GM19452 (cell line): ENCODE measurements around the gene OTUD3.
"Not testable (repeated sequence)": the region's sequence is repeated elsewhere in the genome, so short reads cannot be mapped to it uniquely, and the experiment has no call there.

Experiments
- ATAC-seq: cut with Tn5 transposase; IDR thresholded peaks from one replicate; pipeline ENCODE4 v1.9.1; 2021; ENCODE audit not compliant: unreplicated experiment

Gene OTUD3

DNA sequence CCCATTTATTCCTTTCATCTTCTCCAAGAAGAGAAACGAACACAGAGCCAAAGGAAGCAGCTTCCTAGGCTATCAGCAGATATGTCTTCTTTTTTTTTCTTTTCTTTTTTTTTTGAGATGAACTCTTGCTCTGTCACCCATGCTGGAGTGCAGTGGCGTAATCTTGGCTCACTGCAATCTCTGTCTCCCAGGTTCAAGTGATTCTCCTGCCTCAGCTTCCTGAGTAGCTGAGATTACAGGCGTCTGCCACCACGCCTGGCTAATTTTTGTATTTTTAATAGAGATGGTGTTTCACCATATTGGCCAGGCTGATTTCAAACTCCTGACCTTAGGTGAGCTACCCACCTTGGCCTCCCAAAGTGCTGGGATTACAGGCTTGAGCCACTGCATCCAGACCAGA is 13.6 kb upstream of the OTUD3 start:
- ATAC-seq, result not testable (repeated sequence)

DNA sequence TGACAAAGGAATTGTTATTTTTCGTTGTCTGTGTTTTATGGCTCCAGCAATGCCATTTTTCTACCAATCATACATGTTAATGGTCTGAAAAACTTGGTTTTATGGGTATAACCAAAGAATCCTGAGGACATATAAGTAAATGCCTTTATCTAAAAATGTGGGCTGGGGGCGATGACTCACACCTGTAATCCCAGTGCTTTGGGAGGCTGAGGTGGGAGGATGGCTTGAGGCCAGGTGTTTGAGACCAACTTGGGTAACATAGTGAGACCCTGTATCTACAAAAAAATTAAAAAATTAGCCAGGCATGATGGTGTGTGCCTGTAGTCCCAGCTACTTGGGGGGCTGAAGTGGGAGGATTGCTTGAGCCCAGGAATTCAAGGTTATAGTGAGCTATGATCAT is 12.7 kb upstream of the OTUD3 start:
- ATAC-seq, result not testable (repeated sequence)

DNA sequence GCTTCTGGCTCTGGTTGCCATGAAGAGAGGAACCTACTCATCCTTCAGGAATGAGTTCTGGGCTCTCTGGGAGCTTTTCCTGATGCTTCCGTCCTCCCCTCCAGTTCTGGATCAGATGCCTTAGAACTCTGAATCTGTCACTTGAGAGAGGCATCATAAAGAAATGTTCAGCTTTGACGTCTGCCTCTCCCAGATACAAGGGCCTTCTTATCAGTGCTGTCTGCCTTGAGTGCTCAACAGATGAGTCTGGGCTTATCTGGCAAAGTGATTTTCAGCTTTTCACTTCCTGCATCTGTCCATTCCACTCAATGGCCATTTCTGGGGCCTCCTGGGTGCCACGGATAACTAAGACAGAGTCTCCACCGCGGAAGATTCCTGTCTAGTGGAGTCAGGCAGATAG is 12.3 kb upstream of the OTUD3 start:
- ATAC-seq, result no peak

DNA sequence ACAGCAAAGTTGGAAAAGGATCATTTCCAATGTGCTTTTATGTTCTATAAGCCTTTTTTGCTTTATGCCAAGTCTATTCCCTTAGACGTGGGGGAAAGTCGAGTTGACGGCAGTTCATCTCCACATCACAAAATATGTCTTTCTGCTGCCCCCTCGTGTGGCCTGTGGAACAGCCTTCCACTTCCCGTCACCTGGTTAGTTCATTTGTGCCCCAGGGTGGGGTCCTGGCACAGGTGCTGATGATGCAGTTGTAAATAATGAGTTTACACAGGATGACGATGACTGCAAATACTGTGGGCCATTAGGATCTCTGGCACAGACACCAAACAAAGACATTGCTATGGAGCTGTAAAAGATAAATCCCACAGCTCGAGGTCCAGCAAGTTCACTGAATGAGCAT is 10.0 kb upstream of the OTUD3 start:
- ATAC-seq, result no peak

DNA sequence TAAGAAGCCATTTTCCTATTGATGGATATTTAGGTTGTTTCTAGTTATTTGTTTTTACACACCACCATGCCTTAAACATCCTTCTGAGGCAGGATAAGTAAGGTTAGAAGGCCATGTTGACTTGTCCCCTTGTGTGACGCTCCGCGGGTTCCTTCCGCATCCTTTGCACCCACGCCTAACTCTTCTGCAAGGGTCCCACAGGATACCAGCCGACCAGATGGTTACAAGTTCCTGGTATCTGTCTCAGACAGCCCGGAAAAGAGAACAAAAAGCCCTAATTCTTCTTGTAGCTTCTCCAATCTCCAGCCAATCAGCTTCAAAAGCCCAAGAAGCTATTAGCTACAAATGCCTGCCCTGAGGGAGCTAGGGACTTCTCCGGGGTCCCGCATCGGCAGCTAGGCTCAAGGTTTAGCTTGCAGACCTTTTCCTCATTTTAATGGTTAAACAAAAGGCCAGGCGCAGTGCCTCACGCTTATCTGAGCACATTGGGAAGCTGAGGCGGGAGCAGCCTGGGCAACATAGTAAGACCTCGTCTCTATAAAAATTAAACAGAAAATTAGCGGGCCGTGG is 4.9 kb upstream of the OTUD3 start:
- ATAC-seq, result no peak

DNA sequence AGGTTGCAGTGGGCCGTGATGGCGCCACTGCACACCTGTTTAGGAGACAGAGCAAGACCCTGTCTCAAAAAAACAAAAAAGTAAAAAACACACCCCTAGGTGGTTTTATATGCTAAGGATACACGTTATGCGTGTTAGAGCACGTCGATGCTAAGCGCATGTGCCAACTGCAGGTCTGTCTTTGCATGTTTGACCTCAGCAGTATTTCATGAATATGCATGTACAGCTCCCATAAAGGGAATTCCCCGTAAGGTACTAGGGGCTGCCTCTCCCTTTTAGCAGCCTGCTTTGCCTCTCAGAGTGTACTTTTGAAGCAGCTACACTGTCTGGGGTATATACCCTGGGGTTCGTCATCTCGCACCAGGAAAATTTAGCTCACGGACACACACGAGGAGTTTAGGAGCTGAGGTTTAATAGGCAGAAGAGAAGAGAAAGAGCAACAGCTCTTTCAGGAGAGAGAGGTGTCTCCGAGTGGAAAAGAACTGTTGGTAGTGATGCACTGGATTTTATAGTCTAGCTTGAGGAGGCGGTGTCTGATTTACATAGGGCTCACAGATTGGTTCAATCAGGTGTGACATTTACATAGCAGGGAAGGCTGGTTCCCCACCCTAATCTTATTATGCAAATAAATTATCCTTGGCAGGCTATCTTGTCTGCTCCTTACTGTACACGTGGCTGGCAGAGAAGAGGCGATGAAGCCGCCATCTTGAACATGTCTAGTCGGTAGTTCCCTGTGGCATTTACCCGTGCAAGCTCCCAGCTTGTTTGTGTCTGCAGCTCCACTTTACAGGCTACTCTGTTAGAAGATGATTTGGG is 4.2 kb upstream of the OTUD3 start:
- ATAC-seq, result no peak

DNA sequence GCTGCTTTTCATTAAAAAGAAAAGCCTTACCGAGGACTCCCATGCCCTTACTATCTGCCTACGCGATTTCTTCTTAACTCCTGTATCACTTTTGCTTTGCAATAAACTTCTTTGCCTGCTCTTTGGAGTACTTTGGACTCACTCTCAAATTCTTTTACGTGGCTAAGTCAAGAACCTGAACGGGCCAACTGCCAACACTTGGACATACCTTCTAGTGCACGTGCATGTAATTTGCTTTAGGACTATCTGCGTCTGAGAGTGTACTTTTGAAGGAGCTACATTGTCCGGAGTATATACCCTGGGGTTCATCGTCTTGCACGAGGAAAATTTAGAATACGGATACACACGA is 3.6 kb upstream of the OTUD3 start:
- ATAC-seq, result no peak

DNA sequence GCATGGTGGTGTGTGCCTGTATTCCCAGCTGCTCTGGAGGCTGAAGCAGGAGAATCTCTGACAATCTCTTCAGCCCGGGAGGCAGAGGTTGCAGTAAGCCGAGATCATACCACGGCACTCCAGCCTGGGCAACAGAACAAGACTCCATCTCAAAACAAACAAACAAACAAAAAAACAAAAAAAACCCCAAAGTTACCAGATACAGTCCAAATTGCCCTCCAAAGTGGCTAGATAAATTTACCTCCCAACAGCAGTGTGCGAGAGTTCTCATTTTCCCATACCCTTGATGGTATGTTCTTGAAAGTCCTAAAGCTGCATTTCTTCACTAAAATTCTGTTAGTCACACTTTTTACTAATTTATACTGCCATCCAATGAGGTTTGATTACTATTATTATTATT is 3.0 kb upstream of the OTUD3 start:
- ATAC-seq, result no peak

DNA sequence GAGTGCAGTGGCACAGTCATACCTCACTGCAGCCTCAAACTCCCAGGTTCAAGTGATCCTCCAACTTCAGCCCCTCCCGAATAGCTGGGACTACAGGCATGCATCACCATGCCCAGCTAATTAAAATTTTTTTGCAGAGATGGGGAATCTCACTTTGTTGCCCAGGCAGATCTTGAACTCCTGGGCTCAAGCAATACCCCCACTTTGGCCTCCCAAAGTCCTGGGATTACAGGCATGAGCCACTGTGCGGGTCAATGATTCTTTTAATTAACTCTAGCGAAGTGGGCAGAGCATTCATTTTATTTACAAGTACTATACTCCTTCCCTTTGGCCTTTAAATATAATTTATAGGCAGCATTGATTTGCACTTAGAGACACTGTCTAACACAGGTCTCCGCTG is 2.5 kb upstream of the OTUD3 start:
- ATAC-seq, result no peak

DNA sequence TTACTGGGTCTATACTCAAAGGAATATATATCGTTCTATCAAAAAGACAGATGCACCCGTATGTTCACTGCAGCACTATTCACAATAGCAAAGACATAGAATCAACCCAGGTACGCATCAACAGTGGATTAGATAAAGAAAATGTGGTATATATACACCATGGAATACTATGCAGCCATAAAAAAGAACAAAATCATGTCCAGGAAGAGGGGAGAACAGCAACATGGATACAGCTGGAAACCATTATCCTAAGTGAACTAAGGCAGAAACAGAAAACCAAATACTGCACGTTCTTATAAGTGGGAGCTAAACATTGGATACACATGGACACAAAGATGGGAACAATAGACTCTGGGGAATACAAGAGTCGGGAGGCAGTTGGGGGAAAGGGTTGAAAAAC is 1.4 kb upstream of the OTUD3 start:
- not testable (repeated sequence) for ATAC-seq

DNA sequence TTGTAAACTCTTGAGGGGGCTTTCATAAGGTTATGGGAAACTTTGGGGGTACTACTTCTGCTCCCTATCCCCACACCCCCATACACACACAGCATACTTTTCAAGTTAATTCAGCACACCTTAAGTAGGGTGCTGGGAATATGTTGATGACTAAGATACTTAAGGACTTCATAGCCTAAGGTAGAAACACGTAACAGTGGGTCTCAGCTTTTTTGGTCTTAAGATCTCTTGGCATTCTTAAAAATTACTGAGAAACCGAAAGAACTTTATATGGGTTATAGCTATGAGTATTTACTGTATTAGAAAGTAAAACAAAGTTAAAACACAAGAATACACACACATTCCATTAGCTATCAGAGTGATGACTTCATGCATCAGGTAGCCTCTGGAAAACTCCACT is 2.1 kb downstream of the OTUD3 start:
- no peak for ATAC-seq

DNA sequence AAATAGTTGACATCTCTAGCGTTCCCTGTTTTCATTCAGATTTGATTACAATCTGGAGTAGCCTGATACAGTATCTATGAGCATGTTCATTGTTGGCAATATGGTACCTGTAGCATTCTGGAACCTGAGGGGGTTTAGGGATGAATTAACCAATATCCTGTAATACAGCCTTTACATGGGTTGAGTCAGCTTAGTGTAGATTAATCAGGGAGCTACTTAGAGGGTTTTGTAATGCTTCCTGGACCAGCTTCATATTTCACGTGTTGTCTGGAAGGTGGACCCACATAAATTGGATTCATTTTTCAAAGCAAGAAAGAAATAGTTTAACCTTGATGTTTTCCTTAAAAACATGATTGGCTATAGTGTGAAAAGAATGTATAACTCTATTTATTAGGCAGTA is 3.6 kb downstream of the OTUD3 start:
- ATAC-seq, result no peak

DNA sequence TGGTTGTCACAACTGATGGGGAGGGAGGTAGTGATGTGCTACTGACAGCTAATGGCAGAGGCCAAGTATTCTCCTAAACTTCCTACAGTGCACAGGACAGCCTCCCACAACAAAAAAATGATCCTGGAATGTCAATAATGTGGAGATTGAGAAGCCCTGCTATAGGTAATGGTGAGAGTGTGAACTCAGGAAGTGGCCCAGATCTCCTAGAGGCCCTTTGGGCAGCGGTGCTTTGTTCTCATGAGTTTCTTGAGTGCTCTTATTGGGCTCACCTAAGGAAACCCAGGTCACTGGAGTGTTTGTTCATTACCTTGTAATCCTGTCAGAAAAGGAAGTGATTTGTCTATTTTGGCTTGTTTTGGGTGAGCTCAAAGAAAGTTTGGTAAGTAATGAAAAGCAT is 5.9 kb downstream of the OTUD3 start:
- no peak for ATAC-seq

DNA sequence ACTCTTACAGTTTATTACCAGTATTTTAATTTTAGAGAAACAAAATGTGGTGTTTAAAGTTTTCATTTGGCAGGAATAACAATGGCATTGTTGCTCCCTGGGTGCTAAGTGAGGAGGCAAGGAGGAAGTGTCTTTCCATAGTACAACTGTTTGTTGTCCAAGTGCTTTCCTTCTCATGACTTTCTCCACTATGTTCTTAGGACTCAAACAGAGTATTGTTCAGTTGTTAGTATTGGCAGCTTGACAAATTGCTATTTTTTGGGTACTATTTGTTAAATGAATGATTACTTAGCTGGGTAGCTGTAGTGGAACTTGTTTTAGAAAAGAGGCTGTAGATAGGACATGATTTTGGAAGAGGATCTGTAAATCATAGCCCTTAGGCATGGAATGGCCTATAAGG is 7.5 kb downstream of the OTUD3 start:
- ATAC-seq, result no peak

DNA sequence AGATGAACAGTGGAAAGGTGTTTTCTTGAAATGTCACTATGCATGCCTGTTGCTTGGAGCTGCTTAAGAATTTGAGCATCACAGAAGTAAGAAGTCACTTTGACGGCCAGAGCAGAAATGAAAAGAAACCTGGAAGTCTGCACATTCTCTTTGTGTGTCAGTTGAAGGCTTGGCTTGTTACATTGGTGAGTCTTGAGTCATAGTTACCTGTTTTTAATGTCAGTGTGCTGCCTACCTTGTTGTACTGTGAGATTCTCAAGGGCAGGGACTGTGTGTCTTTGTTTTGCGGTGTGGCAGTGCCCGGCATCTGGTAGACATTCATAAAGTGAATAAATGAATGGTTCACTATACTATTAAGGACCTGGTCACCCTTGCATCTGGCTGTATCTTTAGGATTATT is 9.9 kb downstream of the OTUD3 start:
- no peak for ATAC-seq

DNA sequence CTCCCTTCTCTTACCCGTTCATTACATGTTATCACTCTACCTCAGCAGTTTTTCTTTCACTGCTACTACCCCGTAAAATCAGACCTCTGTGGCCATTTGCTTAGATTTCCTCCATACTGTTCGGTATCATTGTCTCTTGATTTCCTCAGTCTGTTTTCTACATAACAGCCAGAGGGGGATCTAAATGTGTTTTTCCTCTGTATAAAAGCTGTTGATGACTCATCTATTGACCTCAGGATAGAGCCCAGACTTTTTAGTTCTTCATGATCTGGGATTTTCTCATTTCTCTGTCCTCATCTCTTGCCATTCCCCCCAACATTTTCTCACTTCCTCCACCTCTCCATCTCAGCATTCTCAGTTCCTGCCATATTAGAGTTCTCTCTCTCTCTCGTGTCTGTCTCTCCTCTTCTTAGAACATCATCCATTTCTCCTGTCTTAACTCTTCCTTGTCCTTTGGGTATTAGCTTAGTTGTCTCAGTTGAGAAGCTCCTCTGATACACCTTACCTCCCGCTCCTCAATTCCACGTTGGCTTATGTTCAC is 10.5 kb downstream of the OTUD3 start:
- no peak for ATAC-seq

DNA sequence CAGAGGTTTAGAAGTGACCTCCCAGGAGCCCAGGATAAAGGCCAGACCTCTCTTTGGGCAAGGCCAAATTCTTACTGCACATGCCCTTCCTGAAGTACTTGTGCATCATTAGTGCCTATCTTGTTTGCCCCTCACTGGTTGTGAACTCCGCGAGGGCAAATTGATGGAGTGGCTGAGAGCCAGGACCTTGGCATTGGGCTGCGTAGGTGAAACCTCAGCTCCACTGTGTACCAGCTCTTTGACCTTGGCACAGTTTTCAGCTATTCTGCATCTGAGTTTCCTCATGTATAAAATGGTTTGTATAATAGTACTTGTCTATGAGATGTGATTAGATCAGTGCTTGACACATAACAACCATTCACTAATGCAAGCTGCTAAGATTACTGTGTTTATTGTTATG is 11.5 kb downstream of the OTUD3 start:
- ATAC-seq, result no peak

DNA sequence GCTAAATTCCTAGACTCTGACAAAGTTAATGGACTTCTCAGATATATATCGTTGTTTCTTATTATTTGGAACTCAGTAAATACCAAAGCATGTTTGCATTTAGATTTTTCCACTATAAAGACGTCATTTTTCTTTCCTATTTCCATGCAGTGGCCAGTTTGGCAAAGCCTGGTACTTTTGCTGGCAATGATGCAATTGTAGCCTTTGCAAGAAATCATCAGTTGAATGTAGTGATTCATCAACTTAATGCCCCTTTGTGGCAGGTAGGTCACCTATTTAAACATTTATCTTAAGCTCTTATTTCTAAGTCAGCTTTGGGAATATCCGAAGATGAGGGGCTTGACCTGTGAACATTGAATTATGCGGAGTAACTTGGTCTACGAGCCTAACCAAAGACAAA is 12.0 kb downstream of the OTUD3 start:
- ATAC-seq, result no peak

DNA sequence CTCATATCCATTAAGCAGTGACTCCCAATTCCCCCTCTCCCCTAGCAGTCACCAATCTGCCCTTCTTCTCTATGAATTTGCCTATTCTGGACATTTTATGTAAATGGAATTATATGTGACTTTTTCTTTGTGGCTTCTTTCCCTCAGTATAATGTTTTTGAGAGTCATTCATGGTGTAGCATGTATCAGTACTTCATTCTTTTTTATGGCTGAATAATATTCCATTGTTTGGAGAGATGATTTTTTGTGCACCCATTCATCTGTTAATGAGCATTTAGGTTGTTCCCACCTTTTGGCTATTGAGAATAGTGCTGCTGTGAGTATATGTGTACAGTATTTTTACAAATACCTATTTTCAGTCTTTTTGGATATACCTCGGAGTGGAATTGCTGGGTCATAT is 19.5 kb downstream of the OTUD3 start:
- no peak for ATAC-seq

DNA sequence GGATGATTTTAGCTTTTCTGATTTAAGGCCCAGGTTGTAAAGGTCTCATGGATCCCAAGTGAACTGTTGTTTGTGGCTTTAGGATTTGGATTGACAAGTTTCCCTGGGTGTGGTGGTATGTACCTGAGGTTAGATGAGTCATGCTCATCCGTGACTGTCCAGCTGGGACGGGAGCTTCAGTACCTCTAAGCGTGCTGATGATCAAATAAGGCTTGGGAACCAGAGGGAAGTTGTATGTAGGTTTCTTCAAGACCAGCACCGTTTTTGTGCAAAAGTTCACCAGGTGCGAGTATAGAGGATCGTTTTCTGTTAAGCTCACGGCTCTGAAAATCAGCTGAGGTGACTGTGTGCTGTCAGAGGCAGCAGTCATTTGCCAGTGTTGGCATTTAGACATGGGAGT is 21.4 kb downstream of the OTUD3 start:
- ATAC-seq, result no peak

DNA sequence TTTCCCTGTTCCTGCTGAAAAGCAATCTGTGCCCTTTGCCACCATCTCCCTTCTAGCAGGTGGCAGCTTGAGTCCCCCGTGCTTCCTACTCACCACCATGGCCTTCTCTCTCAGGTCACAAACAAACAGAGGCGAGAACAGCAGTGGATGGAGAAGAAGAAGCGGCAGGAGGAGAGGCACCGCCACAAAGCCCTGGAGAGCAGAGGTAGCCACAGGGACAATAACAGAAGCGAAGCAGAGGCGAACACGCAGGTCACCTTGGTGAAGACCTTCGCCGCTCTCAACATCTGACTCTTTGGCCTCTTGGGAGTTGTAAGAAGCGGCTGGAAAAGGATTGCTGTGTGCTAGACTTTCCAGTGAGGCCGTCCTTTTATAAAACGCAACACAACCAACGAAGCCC is 25.3 kb downstream of the OTUD3 start:
- no peak for ATAC-seq

DNA sequence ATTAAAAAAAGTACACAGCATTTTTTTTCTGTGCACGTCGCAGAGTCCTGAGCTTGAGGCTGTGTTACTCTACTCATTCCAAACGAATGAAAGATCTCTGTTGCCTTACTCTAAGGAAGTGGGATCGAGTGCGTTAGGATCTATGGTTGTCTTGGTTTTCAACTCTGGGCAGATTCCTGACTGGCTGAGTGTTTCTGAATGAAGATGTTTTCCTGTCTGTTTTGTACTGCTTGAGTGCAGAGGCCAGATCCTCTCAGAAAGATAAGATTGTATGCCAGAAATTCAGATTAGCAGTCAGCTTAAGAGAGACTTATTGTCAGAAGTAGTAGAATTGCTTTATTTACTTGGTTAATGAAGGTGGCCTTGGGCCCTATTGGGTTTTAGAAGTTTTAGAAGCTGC is 27.2 kb downstream of the OTUD3 start:
- no peak for ATAC-seq

DNA sequence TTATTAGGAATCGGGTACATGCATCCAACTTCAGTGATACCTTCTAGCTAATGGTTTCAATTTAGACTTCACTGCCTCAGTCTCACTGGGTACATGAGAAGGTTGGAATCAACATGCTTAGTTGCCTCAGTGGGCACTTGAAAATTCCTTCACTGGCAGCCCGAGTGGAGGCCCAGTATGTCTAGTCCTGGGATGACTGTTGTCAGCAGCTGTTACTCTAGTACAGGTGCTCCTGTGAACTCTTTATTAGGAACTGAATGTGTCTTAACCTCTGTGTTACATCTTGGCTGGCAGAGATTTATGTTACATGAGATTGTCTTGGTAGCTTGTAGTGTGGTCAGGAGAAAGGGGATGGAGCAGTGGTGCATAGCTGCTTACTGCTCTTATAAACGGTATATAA is 27.8 kb downstream of the OTUD3 start:
- ATAC-seq, result no peak
